ENCODE data around the gene RSL24D1.
"Not testable (repeated sequence)": the region's sequence is repeated elsewhere in the genome, so short reads cannot be mapped to it uniquely, and the experiment has no call there.

RSL24D1 gene

DNA sequence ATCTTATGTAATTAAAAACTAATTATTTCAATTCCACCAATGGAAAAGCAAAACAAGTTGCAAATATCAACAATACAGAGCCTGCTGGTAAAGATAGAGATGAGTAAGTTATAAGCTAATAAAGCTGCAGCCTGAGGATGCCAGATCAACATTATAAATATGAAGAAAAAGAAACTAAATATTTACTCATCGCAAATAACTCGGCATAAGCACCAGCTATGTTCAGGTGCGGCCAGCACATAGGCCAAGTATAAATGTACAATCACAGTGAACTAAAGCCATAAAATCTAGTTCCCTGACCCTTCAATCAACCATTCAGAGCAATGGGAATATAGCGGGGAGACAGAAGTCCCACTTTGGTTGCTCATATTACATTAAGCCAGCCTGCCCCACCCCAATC is 7.7 kb upstream of the RSL24D1 start:
- DNase-seq: no peak

DNA sequence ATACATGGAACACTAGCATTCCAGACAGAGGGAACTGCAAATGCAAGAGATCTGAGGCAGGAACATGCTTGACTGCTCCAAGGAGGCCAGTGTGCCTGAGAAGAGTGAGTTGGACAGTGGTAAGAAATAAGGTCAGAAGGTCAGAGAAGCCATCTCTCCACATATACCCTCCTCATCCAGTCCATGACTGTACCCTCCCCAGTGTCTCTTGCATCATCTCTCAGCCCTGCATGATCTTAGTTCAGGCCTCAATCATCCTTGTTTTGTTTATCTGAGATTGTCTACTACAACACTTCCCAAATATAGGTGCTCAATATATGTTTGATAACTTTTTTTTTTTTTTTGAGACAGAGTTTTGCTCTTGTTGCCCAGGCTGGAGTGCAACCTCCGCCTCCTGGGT is 5.5 kb upstream of the RSL24D1 start:
- DNase-seq: no peak

DNA sequence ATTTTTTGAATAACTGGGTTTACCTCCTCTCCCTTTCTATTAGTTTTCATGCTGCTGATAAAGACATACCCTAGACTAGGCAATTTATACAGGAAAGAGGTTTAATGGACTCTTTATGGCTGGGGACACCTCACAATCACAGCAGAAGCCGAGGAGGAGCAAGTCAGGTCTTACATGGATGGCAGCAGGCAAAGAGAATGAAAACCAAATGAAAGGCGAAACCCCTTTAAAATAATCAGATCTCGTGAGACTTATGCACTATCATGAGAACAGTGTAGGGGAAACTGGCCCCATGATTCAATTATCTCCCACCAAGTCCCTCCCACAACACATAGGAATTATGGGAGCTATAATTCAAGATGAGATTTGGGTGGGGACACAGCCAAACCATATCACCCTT is 2.0 kb upstream of the RSL24D1 start:
- no peak for DNase-seq

DNA sequence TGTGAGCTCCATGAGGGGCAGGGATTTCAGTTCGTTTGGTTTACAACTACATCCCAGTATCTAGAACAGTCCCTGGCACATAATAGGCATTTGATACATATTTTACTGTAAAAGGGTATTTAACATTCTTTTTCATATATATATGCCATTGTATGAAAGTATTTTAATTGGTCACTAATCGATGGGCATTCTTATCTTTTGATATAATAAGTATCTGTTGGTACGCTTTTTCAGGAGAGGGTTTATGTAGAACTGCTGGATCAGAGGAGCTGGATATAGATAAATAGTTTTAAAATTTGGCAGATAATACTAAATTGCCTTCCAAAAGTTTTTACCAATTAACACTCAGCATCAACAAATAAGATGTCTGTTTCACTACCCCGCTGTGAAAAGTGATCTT is 978 bp upstream of the RSL24D1 start:
- no peak for DNase-seq

DNA sequence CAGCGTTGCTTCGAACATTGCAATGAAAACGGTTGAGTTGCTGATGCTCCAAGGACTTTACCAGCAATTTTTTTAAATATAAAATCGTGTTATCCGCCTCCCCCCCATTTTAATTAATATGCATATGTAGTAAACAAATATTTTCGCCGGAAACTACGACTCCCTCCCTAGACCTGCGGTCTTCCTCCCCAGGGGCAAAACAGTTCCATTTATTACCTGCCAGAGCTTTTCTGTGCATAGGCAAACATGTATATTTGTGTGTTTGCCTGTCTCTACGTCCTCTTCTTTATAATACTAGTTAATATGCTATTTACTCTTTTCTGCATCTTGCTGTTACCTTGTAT is 593 bp upstream of the RSL24D1 start:
- DNase-seq: no peak

DNA sequence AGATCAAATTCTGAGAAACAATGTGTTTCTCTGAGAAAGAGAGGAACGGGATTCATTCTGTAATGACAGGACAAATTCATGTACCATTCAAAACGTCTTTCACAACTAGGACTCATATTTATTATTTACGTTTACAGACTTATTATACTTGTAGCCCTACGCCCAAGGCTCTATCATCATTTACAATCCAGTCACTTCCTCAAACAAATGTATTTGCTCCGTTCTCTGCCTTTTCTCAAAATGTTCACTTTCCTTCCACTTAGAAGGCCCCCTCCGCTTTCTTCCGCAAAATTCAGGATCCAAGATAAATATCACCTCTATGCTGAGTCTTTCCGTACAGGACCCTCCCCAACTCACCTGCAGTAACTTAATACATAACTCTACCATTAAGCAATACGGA is 745 bp downstream of the RSL24D1 start:
- no peak for DNase-seq

DNA sequence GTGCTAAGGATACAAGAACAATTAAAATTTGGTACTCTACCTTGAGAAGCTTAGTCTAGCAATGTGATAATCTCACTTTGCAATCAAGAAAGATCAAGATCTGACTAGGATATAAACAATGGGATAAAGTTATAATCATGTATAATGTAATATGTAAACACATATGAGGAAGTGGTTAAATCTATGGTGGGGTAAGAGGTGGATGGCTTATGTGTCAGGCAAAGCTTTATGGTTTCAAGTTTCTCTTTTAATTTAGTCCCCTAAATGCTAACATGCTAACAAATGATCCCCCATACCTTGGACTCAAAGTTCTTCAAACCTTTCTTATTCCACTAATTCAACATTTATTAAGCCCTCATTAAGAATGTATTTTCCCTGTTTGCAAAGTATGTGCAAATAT is 2.5 kb downstream of the RSL24D1 start:
- no peak for DNase-seq

DNA sequence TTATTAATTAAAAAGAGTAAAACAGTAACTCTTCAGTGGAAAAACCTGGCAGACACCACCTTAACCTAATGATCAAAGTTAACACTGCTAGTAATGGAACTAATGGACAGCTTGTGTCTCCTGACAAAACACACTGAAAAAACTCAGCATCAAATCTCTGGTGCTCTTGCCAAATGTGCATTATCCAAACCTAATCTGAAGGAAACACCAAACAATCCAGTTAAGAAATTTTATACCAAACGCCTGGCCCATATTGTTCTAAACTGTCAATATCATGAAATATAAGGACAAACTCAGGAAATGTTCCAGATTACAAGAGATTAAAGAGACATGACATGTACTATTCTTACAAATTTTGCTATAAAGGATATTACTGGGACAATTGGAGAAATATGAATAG is 10.4 kb downstream of the RSL24D1 start:
- no peak for DNase-seq

DNA sequence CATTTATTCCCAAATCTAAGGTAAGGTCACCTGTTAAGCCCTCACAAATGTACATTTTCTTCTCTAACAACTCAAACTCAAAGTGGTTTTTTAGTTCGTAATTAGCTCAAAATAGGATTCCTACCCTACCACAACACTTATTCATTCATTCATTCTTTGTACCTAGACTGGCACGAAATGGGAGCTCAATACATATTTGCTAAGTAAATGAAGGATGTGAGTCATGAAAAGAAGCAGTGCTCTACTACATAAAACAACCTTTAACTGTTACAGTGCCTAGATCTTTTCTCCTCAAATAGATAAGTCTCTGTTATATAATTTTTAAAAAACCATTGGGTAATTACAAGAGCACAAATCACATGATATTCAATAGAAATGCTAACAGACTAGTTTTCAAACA is 13.1 kb downstream of the RSL24D1 start:
- no peak for DNase-seq

DNA sequence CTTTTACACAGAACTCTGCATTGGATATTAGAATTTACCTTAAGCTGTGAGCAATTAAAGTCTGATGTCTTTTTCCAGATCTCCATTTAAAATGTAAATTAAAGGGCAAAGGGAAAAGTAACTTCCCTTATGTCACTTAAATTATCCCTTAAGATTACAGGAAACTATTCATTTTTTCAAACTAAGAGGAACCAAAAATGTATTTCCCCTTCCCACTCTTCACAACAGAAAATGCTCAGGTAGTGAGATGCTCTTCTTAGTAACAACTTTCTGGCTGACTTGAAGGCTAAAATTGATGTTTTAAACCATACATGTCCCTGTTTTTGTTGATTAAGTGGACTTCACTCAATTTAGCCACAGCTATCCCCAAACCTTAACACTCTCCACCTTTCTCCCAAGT is 17.6 kb downstream of the RSL24D1 start:
- DNase-seq: no peak

DNA sequence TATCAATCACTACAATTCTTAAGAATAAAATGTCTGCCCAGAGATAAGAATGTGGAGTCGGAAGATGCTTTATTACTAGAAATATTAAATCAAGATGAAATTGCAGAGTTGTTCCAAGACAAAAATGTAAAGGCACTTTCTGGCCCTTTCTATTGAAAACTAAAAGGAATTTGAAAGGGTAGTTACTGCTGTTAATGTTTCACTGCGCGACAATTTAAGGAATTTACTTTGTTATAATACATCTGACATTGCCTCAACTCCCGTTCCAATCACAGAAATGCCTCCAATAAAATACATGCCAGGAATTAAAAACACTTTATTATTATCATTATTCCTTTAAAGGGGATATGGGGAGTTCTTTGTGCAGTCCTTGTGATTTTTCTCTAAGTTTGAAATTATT is 26.4 kb downstream of the RSL24D1 start:
- no peak for DNase-seq

DNA sequence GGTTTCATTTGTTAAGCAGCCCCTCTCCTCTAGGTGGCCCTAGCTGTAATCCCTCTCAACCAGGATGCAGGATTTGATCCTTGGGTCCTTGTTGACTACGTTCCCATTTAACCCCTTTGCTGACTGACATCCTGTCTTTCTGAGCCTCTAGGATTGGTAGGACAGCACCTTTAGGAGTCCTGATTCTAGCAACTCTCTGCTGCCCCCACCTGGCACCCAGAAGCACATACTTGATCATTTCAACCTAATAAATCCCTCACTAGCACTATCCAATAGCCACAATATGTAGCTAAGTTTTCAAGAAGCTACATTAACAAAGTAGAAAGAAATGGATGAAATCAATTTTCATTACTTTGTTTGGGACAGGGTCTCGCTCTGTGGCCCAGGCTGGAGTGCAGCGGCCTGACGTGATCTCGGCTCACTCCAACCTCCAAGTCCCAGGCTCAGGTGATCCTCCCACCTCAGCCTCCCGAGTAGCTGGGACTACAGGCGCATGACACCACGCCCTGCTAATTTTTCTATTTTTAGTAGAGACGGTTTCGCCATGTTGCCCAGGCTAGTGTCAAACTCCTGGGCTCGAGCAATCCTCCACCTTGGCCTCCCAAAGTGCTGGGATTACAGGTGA is 28.3 kb downstream of the RSL24D1 start:
- peak; percentile 27 for DNase-seq

DNA sequence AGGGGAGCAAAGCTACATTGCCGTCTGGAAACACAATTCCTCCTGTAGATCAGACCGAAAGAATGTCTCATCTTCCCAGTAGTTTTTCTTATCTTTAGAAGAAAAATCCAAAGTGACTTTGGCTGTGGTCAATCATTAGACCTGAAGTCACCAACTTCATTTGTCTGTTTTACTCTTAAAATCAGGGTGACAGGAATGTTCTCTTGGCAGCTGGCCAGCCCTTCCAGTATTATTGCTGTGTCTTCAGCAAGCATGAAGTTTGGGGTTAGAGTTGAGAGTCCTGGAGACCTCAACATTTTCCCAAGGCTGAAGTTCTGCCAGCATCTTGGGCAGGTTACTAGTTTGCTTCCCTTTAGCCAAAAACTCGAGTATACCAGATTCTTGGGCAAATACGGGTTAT is 32.5 kb downstream of the RSL24D1 start:
- no peak for DNase-seq

DNA sequence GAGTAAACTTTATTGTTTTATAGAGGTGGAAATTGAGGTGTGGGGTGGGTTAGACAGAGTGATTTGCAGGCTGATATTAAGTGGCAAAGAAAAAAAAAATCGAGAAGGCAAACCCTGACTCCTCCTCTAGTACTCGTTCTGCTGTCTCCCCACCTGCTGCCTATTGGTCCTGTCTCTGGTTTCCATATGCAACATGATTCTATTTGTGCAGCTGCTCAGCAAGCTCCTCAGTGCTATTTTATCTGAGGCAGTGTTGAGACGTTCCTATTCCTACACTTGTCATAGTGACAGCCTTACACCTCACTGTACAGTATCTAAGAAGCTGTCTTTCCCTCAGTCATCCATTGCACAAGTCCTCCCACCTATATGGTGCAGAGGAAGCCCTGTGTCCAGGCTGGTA is 45.1 kb downstream of the RSL24D1 start:
- no peak for DNase-seq

DNA sequence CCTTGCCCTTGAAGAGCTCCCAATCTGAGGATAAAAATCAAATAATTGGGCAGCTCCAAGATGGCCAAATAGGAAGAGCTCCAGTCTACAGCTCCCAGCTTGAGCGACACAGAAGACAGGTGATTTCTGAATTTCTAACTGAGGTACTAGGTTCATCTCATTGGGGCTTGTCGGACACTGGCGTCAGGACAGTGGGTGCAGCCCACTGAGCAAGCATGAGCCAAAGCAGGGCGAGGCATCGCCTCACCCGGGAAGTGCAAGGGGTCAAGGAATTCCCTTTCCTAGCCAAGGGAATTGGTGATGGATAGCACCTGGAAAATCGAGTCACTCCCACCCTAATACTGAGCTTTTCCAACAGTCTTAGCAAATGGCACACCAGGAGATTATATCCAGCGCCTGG is 53.6 kb downstream of the RSL24D1 start:
- DNase-seq: not testable (repeated sequence)

DNA sequence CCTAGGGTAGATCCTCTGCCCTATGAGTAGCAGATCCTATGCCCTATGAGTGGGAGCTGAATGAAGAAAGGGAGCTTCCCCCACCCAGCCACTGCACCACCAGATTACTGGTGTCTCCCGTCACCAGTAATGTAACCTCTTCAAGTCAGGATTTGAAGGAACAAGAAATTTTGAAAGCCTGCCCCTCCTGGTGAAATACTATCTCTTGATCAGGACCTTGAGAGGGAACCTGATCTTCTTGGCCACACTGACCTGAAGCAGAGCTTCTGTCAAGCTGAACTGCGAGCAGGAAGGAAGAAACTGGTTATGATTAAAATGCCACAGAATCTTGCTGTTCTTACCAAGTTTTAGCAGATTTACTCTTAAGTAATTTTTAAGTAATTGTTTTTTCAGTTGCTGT is 62.8 kb downstream of the RSL24D1 start:
- DNase-seq: no peak

DNA sequence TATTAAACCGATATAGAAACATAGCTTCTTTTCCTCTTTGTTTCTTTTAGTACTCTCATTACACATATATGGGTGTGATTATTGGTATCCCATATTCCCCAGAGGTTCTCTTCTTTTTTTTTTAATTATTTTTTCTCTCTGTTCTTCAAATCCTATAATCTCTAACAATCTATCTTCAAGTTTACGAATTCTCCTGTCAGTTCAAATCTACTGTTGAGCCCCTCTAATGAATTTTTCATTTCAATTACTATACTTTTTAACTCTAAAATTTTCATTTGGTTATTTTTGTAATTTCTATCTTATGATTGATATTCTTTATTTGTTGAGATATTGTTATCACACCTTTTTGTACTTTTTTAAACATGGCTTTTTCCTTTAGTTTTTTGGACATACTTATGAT is 64.1 kb downstream of the RSL24D1 start:
- no peak for DNase-seq

All from effector CD4-positive, alpha-beta T cell (primary cell).